Measurements from ENCODE around the gene BPTF. TPM values are rescaled to one million over a fixed set of nuclear protein-coding genes. Genes with fewer than 3 reads are reported as not detected.
A peak's percentile ranks its signal among the peaks of the same experiment; 100 is the strongest.

The BPTF gene
- total RNA-seq, 4 donors from 2014 or later, result 29.3 to 43.9 (median 38.1) TPM

GRCh38 chr17:67990909-67991308 lies 165.6 kb downstream of the BPTF start:
- in situ Hi-C loops (cut with MboI; ENCODE audit: low sequenced_read_pairs in 4 of 4) (no loop called here), intact Hi-C loops (cut with DNase I; ENCODE audit: low total_unique reads) (loop anchor here (5.0 kb wide), 1 partner anchor 1689 kb away; the partner anchor contains the start of gene PRKCA)
- Histone ChIP-seq H3K36me3 (no peaks in the 10 kb centered on the region), H3K27me3 (no peaks in the 10 kb centered on the region), H3K9me3 (no peaks in the 10 kb centered on the region), H3K4me1 (peaks cover 11 to 18% of the 10 kb centered on the region in 2 donors), H3K4me3 (no peak overlapping the region), H3K27ac (no peak overlapping the region)
- DNase-seq, result no peak
- ATAC-seq, result no peak
- TF ChIP-seq CTCF (IDR thresholded peaks at IDR 0.05 in 4 of 5, conservative IDR thresholded peaks at IDR 0.05 in 1 of 5), result no peak
- no peak for TF ChIP-seq POLR2A (IDR thresholded peaks at IDR 0.05)

DNA sequence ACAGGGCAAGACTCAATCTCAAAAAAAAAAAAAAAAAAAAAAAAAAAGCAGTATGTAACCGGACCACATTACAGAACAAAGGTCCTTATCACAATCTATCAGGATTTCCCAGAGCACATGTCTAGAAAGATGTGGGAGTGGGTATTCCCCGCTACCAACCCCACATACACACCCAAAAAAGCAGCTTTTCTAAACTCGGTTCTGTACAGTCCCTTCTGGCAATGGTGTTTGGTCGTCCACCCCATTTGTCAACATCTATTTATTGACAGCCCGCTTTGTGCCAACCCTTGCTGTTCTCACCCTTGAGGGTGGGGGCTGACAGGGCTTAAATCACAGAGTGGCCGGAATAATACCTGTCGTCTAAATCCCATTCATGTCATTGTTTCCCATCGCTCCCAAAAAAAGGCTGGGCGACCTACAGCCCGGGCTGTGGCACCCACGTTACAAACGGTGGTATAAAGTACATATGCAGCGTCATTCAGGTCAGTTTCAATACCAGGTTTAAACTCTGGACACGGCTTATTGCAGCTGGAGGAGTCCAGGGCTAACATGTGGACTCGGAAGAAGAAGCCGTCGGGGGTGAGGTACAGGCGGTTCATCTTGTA lies 167.3 kb downstream of the BPTF start:
- Histone ChIP-seq H3K9me3 (no peaks in the 10 kb centered on the region), H3K27me3 (no peaks in the 10 kb centered on the region), H3K4me3 (peak overlapping the region; percentile 58 to 83 (median 74)), H3K36me3 (no peaks in the 10 kb centered on the region), H3K4me1 (peaks cover 11 to 18% of the 10 kb centered on the region in 2 donors), H3K27ac (peak overlapping the region; percentile 90 to 96 (median 93))
- TF ChIP-seq CTCF (IDR thresholded peaks at IDR 0.05 in 4 of 5, conservative IDR thresholded peaks at IDR 0.05 in 1 of 5) (no peak), POLR2A (IDR thresholded peaks at IDR 0.05) (no peak)
- intact Hi-C loops (cut with DNase I; ENCODE audit: low total_unique reads), result loop anchor here (1.0 to 5.0 kb wide), 4 partner anchors 28 to 1690 kb away; partner anchors contain the start of genes KPNA2, PRKAR1A and PRKCA
- in situ Hi-C loops (cut with MboI; ENCODE audit: low sequenced_read_pairs in 4 of 4), result no loop called here
- ATAC-seq, result peak in 1 of 2 donors; percentile 1
- no peak for DNase-seq

- TF ChIP-seq POLR2A (IDR thresholded peaks at IDR 0.05) (peak; percentile 67 to 75), CTCF (IDR thresholded peaks at IDR 0.05 in 4 of 5, conservative IDR thresholded peaks at IDR 0.05 in 1 of 5) (peak in 1 of 5 experiments; percentile 33)
- intact Hi-C loops (cut with DNase I; ENCODE audit: low total_unique reads), result loop anchor here (1.0 to 5.0 kb wide), 4 partner anchors 27 to 1691 kb away; partner anchors contain the start of genes KPNA2, PRKAR1A and PRKCA
- DNase-seq (peak; percentile 66 to 80), ATAC-seq (peak; percentile 79 to 82)
- Histone ChIP-seq H3K9me3 (no peaks in the 10 kb centered on the region), H3K27me3 (no peaks in the 10 kb centered on the region), H3K36me3 (no peaks in the 10 kb centered on the region), H3K4me3 (peak overlapping the region; percentile 80 to 86 (median 84)), H3K4me1 (peaks cover 11 to 18% of the 10 kb centered on the region in 2 donors), H3K27ac (peak overlapping the region; percentile 94 to 96 (median 96))
- in situ Hi-C loops (cut with MboI; ENCODE audit: low sequenced_read_pairs in 4 of 4), result no loop called here
These were observed 168.1 kb downstream of the BPTF start for GRCh38 chr17:67993153-67993997.

GRCh38 chr17:67993998-67994361 lies 168.7 kb downstream of the BPTF start:
- Histone ChIP-seq H3K9me3 (no peaks in the 10 kb centered on the region), H3K4me1 (peaks cover 11 to 18% of the 10 kb centered on the region in 2 donors), H3K27me3 (no peaks in the 10 kb centered on the region), H3K4me3 (peak overlapping the region; percentile 70 to 86 (median 83)), H3K36me3 (no peaks in the 10 kb centered on the region), H3K27ac (peak overlapping the region; percentile 94 to 96 (median 94))
- ATAC-seq, result peak in 1 of 2 donors; percentile 3
- in situ Hi-C loops (cut with MboI; ENCODE audit: low sequenced_read_pairs in 4 of 4) (no loop called here), intact Hi-C loops (cut with DNase I; ENCODE audit: low total_unique reads) (loop anchor here (1.0 to 5.0 kb wide), 4 partner anchors 26 to 1692 kb away; partner anchors contain the start of genes KPNA2, PRKAR1A and PRKCA)
- DNase-seq, result no peak
- TF ChIP-seq POLR2A (IDR thresholded peaks at IDR 0.05), result no peak
- no peak for TF ChIP-seq CTCF (IDR thresholded peaks at IDR 0.05 in 4 of 5, conservative IDR thresholded peaks at IDR 0.05 in 1 of 5)
